Right forelimb (tissue), 1 donor: Measurements from ENCODE around the gene PLN.

Experiments
- DNase-seq: peaks from one replicate; pipeline ENCODE4 v3.0.0-alpha.2; 2018

The PLN gene

DNA sequence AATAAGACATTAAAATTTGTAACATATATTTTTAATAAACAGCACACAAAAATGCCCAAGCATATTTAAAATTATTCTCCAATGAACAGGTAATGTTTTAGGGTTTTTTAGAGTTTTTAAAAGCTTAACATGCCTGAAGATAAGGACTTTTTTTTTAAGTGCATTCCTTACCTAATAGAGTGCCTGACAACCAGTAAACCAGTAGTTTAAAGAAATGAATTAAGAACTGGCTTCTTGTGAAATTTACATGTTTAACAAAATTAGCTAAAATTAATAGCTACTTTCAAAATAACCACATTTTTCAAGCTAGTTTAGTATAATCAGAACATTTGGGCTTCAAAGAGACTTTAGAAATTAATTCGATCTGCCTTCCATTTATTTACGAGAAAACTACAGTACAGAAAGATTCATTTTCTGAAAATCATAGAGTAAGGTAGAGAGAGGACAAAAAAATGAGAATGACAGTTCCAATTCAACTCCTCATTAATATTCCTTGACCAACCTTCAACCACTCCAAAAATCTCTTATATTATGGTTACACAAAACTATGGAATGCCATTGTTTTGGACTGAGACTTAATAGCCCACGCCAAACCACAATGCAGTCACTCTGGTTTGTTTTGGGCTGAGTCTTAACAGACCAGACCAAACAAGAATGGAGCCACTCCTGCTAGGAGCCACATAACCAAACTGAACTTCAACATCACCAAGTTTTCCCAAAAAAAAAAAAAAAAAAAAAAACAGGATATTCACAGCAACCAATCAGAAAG, 5.7 kb upstream of the PLN start:
- DNase-seq, result no peak

DNA sequence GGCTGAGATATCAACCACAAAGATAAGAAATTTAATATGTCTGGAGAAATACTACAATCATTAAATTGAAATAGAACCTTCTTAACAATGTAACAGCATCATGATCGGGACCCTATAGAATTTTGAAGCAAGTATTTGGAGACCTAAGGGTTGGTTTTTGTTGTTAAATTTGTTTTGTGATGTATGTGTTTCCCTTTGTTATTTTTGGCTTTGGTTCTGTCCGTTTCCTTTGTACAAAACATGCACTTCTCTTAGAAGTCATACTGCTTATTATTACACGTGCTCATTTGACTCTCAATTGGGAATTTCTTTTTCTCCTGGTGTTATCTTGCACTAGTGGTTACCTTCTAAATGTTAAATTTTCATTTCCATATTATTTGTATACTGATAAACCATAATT, 4.0 kb upstream of the PLN start:
- DNase-seq, result no peak

DNA sequence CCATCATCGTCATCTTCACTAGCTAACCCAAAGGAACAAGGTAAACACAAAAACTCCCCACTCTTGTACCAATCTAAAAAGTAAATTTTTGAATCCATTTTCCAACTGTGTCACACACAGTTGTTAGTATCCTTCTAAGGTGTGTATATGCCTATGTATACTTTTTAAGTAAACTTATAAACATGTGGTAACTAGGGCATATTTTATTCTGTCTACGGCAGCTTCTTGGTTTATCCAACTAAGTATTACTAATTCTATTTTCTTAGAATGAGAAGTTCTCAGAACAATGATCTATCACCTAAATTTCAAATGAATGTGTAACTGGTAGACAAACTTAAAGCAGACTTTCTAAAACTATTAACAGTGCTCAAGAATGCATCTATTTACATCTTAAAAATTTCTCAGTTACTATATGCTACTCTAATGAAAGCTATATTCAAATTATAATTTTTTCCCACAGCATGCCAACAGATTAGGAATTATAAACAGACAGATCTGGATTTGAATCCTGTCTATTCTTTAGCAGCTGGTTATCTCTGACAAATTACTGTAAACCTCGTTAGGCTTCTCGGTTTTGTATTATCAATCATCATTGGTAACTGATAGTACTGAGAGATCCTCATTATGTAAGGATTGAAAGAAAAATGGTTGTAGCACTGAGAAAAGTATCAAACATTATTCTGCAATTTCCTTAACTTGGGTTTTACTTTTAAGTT, 1.8 kb upstream of the PLN start:
- no peak for DNase-seq

- no peak for DNase-seq
These were observed 1.2 kb upstream of the PLN start for GRCh38 chr6:118546880-118547218.

- DNase-seq, result no peak
These were observed 517 bp downstream of the PLN start for GRCh38 chr6:118548613-118549012.

- DNase-seq, result no peak
These were observed 3.3 kb downstream of the PLN start for GRCh38 chr6:118551063-118552053.

GRCh38 chr6:118553132-118553531, 5.0 kb downstream of the PLN start:
- no peak for DNase-seq

- DNase-seq, result no peak
These were observed 6.6 kb downstream of the PLN start for GRCh38 chr6:118554698-118555097.

DNA sequence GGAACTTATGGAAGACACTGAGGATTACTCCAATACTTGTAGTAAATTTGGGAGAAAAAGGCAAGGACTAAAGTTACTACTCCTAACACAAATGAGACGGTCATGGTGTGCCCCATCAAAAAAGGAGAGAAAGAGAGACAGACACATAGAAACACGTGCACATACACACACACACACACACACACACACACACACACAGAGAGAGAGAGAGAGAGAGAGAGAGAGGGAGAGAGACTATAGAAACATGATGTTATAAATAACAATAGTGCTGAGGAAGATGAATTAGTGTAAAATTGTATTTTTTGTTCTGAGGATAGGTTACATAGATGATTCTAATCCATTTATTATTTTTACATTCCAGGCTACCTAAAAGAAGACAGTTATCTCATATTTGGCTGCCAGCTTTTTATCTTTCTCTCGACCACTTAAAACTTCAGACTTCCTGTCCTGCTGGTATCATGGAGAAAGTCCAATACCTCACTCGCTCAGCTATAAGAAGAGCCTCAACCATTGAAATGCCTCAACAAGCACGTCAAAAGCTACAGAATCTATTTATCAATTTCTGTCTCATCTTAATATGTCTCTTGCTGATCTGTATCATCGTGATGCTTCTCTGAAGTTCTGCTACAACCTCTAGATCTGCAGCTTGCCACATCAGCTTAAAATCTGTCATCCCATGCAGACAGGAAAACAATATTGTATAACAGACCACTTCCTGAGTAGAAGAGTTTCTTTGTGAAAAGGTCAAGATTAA, 10.5 kb downstream of the PLN start:
- DNase-seq, result no peak

- no peak for DNase-seq
These were observed 11.6 kb downstream of the PLN start for GRCh38 chr6:118559659-118560058.

DNA sequence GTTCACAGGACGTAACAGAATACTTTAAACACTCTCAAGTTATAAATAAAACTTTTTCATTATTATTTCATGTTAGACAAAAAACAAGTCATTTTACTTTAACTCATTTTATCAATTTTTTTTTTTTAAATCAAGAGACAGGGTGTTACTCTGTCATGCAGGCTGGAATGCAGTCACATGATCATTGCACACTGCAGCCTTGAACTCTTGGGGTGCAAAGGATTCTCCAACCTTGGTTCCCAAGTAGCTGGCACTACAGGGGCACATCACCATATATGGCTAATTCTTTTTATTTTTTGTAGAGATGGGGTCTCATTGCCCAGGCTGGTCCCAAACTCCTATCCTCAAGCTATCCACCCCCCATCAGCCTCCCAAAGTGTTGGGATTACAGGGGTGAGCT, 14.2 kb downstream of the PLN start:
- no peak for DNase-seq

DNA sequence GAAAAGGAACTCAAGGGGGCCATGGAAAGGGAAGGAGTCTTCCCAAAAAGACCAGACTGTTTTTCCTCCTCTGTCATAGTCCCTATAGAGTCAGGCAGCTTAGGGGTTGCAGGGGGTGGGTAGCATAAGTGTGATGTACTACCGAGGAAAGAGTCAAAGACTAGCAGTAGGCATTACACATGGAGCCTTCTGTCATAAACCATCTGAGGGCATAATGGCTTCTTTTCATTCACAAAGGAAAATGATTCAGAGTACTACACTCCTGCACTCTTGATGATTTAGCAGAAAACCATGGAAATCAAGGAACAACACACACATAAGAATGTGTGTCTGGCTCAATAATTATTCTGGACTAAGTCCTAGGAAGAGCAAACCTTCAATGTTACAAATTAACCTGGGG, 14.9 kb downstream of the PLN start:
- no peak for DNase-seq

DNA sequence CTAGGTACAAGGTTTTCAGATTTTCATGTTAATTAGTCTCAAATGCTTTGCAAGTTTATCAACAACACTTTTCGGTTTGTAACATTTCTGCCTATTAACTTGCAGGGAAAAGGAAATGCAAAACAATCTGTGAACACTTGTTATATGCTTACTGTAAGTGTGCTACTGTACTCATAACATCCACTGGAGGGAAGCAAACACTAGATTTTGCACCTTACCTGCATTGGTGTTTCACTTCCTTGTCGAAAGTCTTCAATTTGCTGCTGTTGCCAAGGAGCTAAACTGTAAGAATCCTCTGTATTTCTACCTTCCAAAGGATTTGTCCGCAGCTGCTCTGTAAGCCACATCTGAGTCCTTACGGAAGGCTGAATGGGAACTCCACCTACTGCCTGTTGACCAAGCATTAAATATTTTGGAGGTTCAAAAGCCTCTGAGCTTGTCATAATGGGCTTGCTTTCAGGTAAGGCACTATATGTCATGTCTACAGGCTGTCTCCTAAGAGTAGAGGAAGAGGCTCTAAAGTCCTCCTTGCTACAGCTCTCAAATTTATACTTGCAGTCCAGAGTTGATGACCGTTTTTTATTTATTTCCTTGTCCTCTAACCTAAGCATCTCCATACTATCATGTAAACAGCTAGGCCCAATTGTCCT, 17.3 kb downstream of the PLN start:
- no peak for DNase-seq

DNA sequence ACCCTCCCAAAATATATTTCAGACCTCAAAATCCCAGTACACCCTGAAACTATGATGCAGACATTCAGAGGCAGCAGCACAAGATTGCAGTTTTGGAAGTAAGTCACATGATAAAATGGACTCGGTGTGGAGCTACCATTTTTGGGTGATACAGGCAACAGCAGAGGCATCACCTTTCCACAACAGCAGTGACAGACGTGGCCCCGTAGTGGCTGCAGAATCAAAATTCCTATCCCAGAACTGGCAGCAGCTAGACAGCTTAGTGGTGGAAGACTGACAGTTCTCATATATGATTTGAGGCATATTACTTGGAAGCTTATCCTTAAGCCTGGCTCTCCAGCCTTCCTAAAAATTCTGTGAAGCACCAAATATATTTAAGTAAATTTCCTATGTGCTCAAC, 19.9 kb downstream of the PLN start:
- DNase-seq, result no peak

DNA sequence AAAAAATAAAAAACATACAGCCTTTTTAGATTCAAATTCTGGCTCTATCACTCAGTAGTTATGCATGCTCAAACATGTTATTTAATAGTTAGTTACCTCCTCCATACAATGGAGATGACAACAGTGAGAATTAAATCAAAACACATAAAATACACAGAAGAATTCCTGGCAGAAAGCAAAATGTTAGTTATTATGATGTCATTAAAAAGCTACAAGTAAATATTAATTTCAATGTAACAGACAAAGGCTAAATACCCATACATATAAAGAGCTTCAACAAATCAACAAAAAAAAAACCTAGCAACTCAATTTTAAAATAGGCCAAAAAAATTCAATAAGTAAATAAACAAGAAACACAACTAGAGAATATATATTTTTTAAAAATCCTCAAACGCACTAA, 21.4 kb downstream of the PLN start:
- DNase-seq, result no peak

GRCh38 chr6:118571121-118571520, 23.0 kb downstream of the PLN start:
- no peak for DNase-seq

- DNase-seq, result no peak
These were observed 26.2 kb downstream of the PLN start for GRCh38 chr6:118574051-118574865.

- no peak for DNase-seq
These were observed 29.9 kb downstream of the PLN start for GRCh38 chr6:118577972-118578371.

GRCh38 chr6:118578617-118579016, 30.5 kb downstream of the PLN start:
- DNase-seq, result no peak

- no peak for DNase-seq
These were observed 31.7 kb downstream of the PLN start for GRCh38 chr6:118579786-118580185.
